ENCODE measurements around the gene THYN1.
A peak's percentile ranks its signal among the peaks of the same experiment; 100 is the strongest.
"Not testable (repeated sequence)": the region's sequence is repeated elsewhere in the genome, so short reads cannot be mapped to it uniquely, and the experiment has no call there.

The THYN1 gene

DNA sequence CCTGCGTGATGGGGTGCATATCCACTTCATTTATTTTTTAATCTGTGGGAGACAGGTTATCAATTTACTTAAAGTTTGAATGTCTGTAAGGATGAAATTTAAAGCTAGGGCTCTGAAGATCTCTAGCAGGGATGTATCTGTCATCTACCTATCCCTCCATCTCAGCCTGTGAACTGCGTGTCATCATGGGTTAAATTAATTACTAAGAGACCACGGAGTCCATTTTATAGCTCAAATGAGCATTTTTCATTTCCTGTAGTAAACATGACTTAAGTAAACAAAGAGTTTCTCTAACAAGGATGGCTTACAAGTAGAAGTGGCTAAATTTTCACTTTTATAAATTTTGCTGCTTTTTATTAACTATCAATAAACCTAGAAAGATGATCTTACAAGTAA is 20.2 kb upstream of the THYN1 start:
- DNase-seq: peak; percentile 47

- peak; percentile 62 for DNase-seq
Observed at GRCh38 chr11:134272381-134273316, 19.5 kb upstream of the THYN1 start.

- DNase-seq: no peak
Observed at GRCh38 chr11:134271978-134272377, 18.8 kb upstream of the THYN1 start.

- no peak for DNase-seq
Observed at GRCh38 chr11:134270250-134270714, 17.1 kb upstream of the THYN1 start.

- no peak for DNase-seq
Observed at GRCh38 chr11:134267966-134268365, 14.8 kb upstream of the THYN1 start.

GRCh38 chr11:134267461-134267860 is 14.3 kb upstream of the THYN1 start:
- no peak for DNase-seq

- DNase-seq: no peak
Observed at GRCh38 chr11:134266841-134267251, 13.7 kb upstream of the THYN1 start.

DNA sequence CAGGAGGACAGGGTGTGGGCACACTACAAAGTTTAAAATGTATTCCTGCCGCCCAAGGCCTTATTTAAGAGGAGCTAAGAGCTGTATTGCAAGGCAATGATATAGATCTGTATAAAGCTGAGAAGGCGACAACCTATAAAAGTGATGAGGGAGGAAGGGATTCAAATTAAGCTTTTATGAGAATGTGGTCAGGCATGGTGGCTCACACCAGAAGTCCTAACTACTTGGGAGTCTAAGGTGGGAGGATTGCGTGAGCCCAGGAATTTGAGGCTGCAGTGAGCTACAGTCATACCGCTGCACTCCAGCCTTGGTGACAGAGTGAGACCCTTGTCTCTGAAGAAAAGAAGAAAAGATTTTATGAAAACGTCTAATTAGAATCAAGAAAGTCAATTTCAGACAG is 13.3 kb upstream of the THYN1 start:
- no peak for DNase-seq

- no peak for DNase-seq
Observed at GRCh38 chr11:134264966-134265764, 12.0 kb upstream of the THYN1 start.

DNA sequence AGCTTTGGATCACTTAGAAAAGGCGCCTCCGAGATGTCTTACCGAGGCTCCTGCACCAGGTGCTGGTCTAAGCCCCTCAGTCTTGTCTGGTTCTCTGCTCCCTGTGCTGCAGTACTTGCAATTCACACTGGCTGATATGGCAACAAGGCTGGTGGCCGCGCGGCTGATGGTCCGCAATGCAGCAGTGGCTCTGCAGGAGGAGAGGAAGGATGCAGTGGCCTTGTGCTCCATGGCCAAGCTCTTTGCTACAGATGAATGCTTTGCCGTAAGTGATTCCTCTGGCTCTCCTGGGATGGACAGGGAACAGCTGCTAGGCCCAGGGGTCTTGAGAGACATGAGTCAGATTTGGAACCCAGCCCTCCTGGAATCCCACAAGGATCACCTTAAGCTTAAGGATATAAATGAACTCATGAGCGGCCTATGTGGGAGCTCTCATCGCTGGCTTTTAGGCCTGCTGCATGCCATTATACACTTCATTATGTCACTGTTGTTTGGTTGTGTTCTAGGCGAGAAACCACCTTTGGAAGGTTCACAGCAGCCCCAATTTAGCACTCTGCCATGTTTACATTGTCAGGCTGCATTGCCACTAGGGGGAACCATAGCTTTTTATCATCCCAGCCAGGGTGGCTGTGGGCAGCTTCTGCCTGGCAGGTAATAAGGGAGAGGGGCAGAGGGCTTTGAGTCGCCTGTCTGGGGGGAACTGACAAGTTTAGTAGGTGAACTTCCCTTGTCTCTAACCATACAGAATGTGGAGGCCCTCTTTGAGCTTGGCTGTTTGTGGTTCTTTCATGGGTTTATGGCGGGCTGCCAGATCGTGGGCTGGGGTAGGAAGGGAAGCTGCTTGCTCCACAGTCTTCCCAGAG is 8.7 kb upstream of the THYN1 start:
- DNase-seq: peak; percentile 42

DNA sequence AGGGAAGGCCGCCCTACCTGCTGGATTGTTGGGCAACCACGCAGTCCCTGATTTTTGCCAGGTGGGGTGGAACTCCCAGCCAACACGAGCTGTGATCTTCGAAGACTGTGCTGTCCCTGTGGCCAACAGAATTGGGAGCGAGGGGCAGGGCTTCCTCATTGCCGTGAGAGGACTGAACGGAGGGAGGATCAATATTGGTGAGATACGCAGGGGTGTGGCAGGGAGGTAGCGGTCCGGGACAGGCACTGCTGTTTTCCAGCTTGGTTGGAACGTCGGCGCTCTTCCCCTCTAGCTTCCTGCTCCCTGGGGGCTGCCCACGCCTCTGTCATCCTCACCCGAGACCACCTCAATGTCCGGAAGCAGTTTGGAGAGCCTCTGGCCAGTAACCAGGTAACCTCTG is 7.8 kb upstream of the THYN1 start:
- DNase-seq: no peak

DNA sequence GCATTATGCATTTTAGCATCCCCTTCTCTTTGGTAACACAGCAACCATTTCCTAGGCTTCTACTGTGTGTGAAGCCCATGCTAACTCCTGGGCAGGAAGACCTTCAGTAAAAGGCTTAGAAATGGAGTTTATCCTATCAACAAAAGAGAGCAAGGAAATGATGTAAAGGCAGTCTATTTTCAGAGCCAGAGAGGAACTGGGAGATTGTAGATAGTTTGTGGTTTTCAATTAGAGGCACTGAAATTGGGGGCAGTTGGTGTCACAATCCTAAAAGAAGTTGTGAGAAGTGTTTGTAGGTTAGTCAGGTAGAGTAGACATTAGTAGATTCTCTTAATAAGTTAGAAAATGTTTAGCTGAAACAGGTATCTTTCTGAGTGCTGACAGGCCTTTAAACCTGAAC is 7.4 kb upstream of the THYN1 start:
- no peak for DNase-seq

DNA sequence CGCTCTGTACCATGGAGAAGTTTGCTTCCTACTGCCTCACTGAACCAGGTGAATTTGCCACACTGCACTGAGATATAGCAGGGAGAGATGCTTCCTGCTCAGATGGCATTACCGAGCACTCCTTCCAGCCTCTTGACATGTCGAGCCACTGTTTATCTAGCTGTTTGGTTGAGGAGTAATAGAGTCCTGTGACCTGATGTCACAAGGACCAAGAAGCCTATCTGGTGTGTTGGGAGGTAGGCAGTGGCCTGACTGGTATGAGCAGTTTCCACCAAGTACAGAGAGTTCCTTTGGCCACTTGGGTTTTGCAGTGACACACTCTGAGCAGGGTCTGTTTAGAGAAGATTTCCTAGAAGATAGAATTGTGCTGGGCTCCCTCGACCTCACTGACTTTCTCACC is 5.4 kb upstream of the THYN1 start:
- no peak for DNase-seq

DNA sequence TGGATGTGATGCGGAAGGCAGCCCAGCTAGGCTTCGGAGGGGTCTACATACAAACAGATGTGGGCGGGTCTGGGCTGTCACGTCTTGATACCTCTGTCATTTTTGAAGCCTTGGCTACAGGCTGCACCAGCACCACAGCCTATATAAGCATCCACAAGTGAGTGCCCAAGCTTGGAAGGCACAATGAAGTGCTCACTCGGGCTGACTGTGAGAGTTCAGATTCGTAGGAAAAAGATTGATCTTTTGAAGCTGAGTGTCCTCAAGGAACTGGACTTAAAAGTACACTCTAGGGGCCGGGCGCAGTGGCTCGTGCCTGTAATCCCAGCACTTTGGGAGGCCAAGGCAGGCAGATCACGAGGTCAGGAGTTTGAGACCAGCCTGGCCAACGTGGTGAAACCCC is 3.9 kb upstream of the THYN1 start:
- DNase-seq: no peak

GRCh38 chr11:134255184-134255561 is 2.0 kb upstream of the THYN1 start:
- not testable (repeated sequence) for DNase-seq

GRCh38 chr11:134254433-134255183 is 1.5 kb upstream of the THYN1 start:
- DNase-seq: no peak

DNA sequence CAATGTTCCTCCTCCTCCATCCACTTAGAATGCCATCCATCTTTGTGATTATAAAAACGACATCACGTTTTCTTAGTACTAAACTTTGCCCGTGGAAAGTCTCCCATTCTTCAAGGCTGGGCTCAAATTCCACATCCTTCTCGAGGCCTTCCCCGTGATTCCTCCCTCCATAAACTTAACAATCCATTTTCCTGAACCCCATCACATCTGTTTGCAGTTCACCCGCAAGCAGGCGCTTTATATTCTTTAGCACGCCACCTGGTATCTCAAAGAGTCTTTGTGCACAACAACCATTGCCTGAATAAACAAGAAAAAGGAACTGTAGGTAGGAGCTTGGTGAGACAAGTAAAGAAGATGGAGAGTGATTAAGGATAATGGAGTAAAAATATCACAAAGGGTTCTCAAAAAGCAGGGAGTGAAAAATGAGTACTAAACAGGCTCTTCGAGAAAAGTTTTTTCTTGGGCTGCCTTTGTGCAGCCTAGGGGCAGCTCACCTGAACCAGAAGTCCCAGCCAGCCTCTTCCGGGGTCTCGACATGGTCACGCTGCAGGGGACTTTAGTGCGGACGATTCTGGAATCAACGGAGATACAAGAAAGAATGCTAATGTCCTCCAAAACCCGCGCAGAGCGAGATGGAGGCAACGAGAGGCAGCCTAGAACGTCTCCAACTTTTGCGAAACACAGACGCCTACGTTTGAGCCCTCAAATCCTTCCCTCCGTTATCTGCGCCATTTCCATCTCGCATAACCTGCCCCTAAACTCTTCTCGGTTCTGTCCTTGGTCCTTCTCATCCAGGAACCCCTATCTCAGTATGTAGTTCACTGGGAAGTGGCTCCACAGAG is 585 bp downstream of the THYN1 start:
- DNase-seq: no peak

DNA sequence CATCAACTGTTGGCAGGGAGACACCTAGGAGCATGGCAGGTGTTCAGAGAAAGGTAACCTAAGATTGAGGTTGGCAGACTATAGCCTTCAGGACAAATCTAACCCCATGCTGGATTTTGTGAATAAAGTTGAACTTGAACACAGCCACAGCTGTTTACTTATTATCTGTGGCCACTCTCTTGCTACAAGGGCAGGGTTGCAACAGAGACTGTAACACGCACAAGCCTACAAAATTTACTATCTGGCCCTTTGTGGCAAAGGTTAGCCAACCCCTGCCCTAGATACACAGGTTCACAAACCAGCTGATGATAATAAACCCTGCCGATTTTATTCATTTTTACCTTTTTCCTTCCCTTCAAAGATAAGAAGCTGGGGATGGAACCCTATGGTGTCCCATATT is 2.5 kb downstream of the THYN1 start:
- no peak for DNase-seq

GRCh38 chr11:134250246-134250645 is 2.9 kb downstream of the THYN1 start:
- DNase-seq: no peak

DNA sequence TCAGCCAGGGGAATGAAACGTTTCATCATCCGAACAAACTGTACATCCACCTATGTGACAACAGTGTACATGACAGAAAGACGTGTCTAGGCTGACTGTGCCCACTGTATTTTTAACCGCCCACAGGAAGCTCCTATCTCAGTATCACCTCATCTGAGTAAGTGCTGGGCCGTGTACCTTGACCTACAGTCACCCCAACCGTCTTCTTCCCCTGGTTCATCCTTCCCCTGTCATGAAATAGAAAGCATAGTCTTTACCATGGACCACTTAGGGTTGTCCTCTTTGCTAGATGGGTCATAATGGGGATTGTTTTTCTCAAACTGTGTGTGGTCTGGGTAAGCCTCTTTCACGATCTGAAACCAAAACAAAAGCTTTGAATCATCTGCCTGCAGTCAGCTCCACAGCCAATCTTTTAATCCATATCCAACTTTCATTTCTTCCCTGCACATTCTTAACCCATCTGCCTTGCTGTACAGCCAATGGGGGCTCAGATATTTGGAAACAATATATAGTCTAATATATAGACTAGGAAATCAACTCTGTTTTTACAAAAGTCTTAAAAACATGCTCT is 4.2 kb downstream of the THYN1 start:
- no peak for DNase-seq

DNA sequence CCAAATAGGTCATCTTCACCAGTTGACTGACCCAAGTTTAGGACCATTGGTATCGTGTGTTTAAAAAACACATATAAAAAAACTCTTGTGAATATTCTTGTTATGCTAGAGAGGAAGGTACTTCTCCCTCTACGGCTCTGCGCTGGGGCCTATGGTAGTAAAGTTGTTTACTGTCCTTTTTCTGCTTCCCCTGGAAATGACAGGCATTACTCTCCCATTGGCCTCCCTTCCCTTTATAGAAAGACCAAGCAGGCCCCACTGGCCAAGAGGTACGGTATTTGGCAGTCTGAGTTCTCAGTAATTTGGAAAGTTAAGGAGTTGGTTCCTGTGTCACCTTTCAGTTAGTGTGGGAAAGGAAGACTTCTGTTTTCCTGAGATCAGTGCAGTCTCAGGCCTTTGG is 6.5 kb downstream of the THYN1 start:
- no peak for DNase-seq
